Measurements from ENCODE around the gene FNDC8. TPM values are rescaled to one million over a fixed set of nuclear protein-coding genes. Genes with fewer than 3 reads are reported as not detected.

FNDC8 gene
- total and polyA plus RNA-seq, 9 of the 15 experiments (the other 6 are each of a cell fraction or from before 2014, with no cell fraction given) = 0.04 TPM; not detected in 8

- TF ChIP-seq ZNF280A (IDR thresholded peaks at IDR 0.05; ENCODE audit: low read depth, partially characterized antibody) (no peak), ZZZ3 (IDR thresholded peaks at IDR 0.05) (no peak), ZNF395 (CRISPR knock-in tag; IDR thresholded peaks at IDR 0.05) (peak; percentile 70; the same call in 1 of the 2 replicates), ILF3 (IDR thresholded peaks at IDR 0.05; ENCODE audit: borderline replicate concordance) (no peak; the same call in 1 of the 2 replicates), ZFP1 (CRISPR knock-in tag; IDR thresholded peaks at IDR 0.05) (no peak), GTF2A2 (tag; IDR thresholded peaks at IDR 0.05) (no peak), ELF1 (tag; IDR thresholded peaks at IDR 0.05) (peak; percentile 100), REST (IDR thresholded peaks at IDR 0.05; ENCODE audit: borderline replicate concordance) (peak; percentile 90), REST (CRISPR knock-in tag; IDR thresholded peaks at IDR 0.05; ENCODE audit: low read depth) (no peak), KDM2B (CRISPR knock-in tag; IDR thresholded peaks at IDR 0.05) (no peak), MBD2 (IDR thresholded peaks at IDR 0.05; ENCODE audit: borderline replicate concordance, low read depth) (peak; percentile 37; the same call in 1 of the 2 replicates), MCM2 (IDR thresholded peaks at IDR 0.05; ENCODE audit: low read depth) (no peak), E4F1 (CRISPR knock-in tag; IDR thresholded peaks at IDR 0.05; ENCODE audit: borderline replicate concordance) (no peak), MEIS2 (IDR thresholded peaks at IDR 0.05; ENCODE audit: partially characterized antibody) (no peak)
These were observed 1.8 kb upstream of the FNDC8 start, which contains the start of gene RAD51D (continued) for GRCh38 chr17:35119370-35120165.
